ENCODE measurements around the gene NPAS3.
"Not testable (repeated sequence)": the region's sequence is repeated elsewhere in the genome, so short reads cannot be mapped to it uniquely, and the experiment has no call there.

Gene NPAS3

DNA sequence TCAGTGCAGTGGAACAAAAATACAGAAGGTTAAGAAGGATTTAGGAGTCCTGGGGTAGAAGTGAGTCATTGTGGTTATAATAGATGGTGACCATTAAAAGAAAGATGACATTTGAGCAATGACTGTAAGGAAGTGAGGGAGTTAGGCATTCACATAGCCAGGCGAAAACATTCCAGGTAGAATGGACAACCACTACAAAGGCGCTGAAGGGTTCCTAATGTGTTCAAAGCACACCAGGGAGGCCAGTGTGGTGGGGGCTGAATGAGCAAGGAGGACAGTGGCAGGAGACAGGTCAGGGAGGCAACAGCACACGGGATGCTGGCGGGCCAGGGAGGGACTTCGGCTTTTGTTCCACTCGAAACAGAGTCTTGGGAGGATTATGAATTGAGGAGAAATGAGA lies 129.9 kb downstream of the NPAS3 start:
- DNase-seq (ENCODE audit: low read depth, low spot score) = peak; percentile 75

DNA sequence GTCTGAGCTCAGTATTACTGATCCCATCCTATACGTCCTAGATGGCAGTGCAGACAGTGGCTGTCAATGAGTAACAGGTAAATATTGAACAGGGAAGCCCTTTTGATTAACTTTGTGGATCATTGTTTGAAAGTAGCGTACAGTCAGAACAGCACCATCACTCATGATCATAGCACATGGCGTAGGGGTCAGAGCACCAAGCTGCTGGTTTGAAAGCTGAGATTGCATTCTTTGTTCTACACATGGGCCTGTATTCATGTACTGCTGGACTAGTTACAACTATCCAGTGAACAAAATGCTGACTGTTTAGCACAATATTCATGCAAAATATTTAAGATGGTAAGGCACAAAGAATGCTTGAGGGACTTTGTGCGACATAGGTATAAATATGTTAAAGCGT lies 131.8 kb downstream of the NPAS3 start:
- no peak for DNase-seq (ENCODE audit: low read depth, low spot score)

- DNase-seq (ENCODE audit: low read depth, low spot score) = no peak
Measured at GRCh38 chr14:33073023-33073422, 134.3 kb downstream of the NPAS3 start.

GRCh38 chr14:33081259-33081658 lies 142.6 kb downstream of the NPAS3 start:
- no peak for DNase-seq (ENCODE audit: low read depth, low spot score)

DNA sequence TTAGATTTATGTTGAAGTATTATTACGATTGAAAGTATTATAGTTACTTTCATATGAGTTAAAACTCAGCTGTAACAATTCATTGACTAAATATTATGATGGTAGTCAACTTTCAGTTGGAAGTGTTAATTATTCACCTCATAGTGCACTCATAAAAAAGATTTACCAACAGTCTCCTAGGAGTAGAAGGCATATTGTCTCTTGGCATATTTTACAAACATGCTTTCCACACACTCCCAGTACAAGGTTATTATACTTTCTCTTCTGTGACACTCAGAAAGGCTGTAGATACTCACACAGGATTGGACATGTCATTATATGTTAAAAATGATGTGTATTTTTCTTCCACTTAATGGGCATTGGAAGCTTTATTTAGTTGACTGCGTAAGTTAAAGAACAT lies 147.1 kb downstream of the NPAS3 start:
- DNase-seq (ENCODE audit: low read depth, low spot score) = no peak

DNA sequence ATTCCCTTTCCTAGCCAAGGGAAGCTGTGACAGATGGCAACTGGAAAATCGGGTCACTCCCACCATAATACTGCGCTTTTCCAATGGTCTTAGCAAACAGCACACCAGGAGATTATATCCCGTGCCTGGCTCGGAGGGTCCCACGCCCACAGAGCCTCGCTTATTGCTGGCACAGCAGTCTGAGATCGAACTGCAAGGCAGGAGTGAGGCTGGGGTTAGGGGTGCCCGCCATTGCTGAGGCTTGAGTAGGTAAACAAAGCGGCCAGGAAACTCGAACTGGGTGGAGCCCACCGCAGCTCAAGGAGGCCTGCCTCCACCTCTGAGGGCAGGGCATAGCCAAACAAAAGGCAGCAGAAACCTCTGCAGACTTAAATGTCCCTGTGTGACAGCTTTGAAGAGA lies 149.6 kb downstream of the NPAS3 start:
- not testable (repeated sequence) for DNase-seq (ENCODE audit: low read depth, low spot score)

GRCh38 chr14:33098016-33098415 lies 159.3 kb downstream of the NPAS3 start:
- DNase-seq (ENCODE audit: low read depth, low spot score) = no peak

DNA sequence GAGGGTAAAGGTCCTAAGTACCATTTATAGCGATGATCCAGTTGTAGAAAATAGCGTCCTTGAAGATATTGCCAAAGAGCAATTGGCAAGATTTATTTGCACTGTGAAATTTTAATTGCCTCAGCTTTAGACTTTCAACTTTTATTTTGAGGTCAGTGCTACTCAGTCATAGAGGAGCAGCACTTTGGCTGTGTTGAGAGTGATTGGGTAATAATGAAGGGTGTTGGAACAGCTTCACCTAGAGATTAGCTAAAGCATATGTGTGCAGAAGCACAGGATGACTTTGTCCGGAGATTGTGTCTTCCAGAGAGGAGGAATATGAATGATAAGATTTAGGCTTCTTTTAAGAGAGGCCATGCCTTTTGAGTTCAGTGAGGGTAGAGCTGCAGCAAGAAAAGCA lies 164.8 kb downstream of the NPAS3 start:
- DNase-seq (ENCODE audit: low read depth, low spot score) = no peak

GRCh38 chr14:33103966-33104365 lies 165.3 kb downstream of the NPAS3 start:
- no peak for DNase-seq (ENCODE audit: low read depth, low spot score)

- no peak for DNase-seq (ENCODE audit: low read depth, low spot score)
Measured at GRCh38 chr14:33110737-33111443, 172.2 kb downstream of the NPAS3 start.

DNA sequence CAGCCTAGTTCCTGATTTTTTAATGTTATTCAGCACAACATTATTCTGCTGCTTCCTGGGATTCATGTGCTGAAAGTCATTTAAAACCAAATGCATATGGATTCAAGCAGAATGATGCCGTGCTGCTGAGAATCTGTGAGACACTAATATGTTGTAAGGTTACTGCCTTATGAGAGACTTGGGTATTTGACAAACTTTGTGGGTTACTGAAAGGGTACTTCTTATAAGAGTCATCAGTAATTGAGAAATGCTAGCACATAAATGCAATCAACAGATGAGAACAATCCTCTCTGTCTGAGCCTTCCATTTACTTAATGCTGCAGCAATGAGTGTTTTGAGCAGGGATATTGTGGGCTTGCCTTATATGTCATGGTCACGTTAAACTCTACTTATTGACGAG lies 175.7 kb downstream of the NPAS3 start:
- DNase-seq (ENCODE audit: low read depth, low spot score) = no peak

- DNase-seq (ENCODE audit: low read depth, low spot score) = no peak
Measured at GRCh38 chr14:33118668-33119067, 180.0 kb downstream of the NPAS3 start.

DNA sequence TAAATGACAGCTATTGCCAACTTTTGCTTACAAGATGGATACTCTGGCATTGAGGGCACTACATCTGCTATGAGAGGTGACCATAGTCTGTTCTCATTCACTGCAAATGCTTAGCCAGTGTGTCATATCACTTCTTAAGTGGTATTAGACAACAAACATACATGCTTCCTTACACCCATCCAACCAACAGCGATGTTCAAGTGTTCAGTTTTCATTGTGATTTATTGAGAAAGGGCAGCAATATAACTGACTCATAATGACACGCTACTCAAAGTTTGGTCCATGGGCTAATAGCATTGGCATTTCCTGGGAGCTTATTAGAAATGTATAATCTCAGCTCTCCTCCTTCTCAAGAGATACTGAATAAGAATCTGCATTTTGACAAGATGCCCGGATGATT lies 181.7 kb downstream of the NPAS3 start:
- DNase-seq (ENCODE audit: low read depth, low spot score) = peak; percentile 41

GRCh38 chr14:33120966-33121365 lies 182.3 kb downstream of the NPAS3 start:
- DNase-seq (ENCODE audit: low read depth, low spot score) = no peak

DNA sequence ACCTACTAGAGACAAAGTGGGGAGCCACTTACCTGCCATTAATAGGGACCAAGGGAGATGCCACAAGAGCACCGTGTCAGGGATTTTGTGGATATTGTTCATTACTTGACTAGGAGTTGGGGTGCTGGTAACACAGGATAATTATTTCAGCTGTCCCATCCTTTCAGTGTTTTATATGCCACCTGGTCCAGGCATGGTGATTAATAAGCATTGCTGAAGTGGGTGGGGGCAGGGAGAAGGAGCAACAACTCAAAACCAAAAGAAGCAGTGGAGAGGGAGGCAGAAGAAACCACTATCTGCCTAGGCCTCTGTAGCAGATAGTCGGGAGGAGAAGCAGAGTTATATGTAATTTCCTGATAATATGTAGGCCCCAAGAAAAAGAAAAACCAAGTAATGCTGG lies 184.6 kb downstream of the NPAS3 start:
- DNase-seq (ENCODE audit: low read depth, low spot score) = no peak

DNA sequence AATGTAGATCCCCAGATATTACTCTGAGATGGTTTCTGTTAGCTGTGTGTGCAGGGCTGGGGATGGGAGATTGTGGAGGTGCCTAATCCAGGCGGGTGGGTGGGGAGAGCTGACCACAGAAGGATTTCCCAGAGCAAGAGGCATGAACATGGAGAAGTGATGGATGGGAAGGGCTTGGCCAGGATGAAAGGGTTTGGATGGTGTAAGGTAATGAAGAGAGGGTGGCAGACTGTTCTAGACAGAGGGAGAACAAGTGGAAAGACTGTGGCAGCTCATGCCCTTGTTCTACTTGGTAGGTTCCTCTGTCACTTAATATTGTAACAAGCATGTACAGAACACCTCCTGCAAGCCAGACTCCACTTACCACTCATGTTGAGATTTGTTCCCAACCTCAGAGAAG lies 187.8 kb downstream of the NPAS3 start:
- DNase-seq (ENCODE audit: low read depth, low spot score) = no peak

DNA sequence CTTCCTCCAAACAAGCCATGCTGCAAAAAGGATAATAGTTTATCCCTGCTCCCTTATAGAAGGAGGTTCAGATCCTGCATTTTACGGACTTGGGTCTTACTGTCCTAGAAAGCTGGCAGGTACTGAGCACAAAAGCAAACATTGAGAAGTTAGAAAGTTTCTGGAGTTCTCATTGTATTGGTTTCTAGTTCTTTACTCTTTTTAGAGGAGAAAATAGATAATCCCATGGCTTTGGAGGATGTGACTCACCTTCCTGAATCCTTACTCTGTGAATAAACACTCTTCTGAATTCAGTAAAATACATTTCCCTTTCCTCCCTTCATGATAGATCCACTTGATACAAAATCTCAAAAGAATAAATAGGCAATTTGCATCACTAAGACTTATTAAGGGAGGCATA lies 188.9 kb downstream of the NPAS3 start:
- peak; percentile 12 for DNase-seq (ENCODE audit: low read depth, low spot score)

DNA sequence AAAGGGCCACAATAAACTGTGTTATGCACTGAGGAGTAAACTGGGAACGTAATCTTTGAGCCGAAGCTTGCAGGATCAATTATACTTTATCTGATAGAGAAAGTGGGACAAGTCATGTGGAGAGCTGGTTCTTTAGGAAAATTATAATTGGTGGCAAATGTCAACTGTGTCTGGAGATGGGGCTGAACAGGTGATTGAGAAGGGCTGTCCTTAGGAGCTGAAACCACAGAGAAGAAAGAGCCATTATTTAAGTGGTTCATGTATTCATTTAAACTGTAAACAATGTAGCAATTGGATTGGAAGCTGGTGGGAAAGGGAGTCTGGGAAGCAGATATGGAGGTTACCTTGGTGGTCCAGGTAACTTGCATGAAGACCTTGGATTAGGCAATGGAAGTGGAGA lies 193.1 kb downstream of the NPAS3 start:
- no peak for DNase-seq (ENCODE audit: low read depth, low spot score)

GRCh38 chr14:33134162-33134561 lies 195.5 kb downstream of the NPAS3 start:
- DNase-seq (ENCODE audit: low read depth, low spot score) = no peak

DNA sequence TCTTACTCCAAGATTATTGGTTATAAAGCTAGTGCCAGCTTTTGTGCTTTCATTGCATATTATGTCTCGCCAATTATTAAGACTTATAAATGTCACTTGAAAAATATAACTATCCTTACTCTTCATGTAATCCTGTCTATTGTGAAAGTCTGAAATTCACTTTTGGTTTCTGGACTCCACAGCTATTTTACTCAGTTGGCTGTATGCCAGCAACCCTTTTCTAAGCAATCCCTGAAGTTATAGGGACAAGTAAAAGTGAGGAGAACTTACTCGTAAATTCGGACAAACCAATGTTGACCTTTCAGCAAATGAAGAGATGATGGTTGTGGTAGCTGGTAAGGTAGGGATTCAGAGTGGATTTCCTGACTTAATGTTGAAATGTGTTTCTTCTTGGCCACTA lies 196.3 kb downstream of the NPAS3 start:
- peak; percentile 20 for DNase-seq (ENCODE audit: low read depth, low spot score)

- DNase-seq (ENCODE audit: low read depth, low spot score) = no peak
Measured at GRCh38 chr14:33150666-33151428, 212.2 kb downstream of the NPAS3 start.

DNA sequence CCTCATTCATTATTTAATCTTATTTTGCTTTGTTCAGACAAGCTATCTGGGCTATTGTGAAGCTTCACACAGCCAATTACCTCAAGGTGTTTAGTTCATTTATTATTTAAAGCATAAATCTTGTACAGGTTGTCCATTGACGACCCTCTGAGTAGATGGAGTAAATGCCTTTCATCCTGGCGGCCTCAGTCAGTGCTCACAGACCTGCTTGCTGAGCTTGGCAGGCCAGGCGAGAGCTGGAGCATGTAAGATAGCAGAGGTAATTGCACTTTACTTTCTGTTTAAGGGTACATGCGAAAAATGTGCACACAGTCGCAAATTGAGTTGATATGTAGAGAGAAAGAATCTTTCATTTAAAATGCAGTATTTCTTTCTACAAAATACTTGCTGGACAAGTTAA lies 224.4 kb downstream of the NPAS3 start:
- DNase-seq (ENCODE audit: low read depth, low spot score) = peak; percentile 37

DNA sequence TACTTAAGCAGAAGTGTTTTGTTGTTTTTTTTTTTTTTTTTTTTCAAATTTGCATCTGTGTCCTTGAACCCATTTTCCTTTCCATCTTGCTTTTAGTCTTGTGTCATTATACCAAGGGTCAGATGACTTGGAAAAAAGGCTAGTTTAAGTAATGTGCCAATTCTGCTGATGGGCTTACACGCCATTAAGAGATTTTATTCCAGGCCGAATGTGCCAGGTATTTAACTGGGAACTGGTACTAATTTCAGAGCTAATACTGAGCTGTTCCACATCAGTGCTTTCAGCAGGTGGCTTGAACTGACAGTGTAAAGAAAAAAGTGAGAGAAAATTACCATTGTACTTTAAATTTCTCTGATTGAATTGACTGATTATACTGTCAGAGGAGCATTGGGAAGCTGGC lies 224.9 kb downstream of the NPAS3 start:
- no peak for DNase-seq (ENCODE audit: low read depth, low spot score)
